ENCODE results near the gene GDPGP1. TPM values are rescaled to one million over a fixed set of nuclear protein-coding genes. Genes with fewer than 3 reads are reported as not detected.
A peak's percentile ranks its signal among the peaks of the same experiment; 100 is the strongest.

The GDPGP1 gene
- total and polyA plus RNA-seq, 2 of the 4 experiments (the other 2 are of a cell fraction): 2.3 to 4.1 TPM

GRCh38 chr15:90232941-90233386 is 1.0 kb upstream of the GDPGP1 start:
- H3K79me1 ChIP-seq (ENCODE audit: low read depth in 1 of 2, low read length in 2 of 2): peaks cover 19 to 45% of the 10 kb centered on the region in 2 experiments
- H3K9me1 ChIP-seq (ENCODE audit: insufficient read depth, low read length): peaks cover 18% of the 10 kb centered on the region
- TF ChIP-seq RAD21 (IDR thresholded peaks at IDR 0.05; ENCODE audit: low read length) (peak; percentile 48), CTCF (conservative IDR thresholded peaks at IDR 0.05; ENCODE audit: low read depth, low read length) (peak; percentile 40), CHD1 (IDR thresholded peaks at IDR 0.05; ENCODE audit: low read depth, low read length) (no peak)
- H4K8ac ChIP-seq (ENCODE audit: low read depth in 2 of 2, low read length in 2 of 2): peak overlapping the region in 1 of 2 experiments; percentile 74; a peak in 2 of 4 replicates
- H2BK120ac ChIP-seq (ENCODE audit: low read depth, low read length): no peak overlapping the region
- peak overlapping the region; percentile 84 for H3K4me3 ChIP-seq (ENCODE audit: insufficient read depth, low read depth, low read length)
- peak overlapping the region; percentile 13; the same call in 1 of the 2 replicates for H3K56ac ChIP-seq (ENCODE audit: extremely low read depth, insufficient read depth, low read length)
- H3K27ac ChIP-seq (ENCODE audit: insufficient read depth, low read length): peak overlapping the region; percentile 77
- no peak overlapping the region for H2BK15ac ChIP-seq (ENCODE audit: low read depth, low read length)
- peak overlapping the region; percentile 97 for H3K4me2 ChIP-seq (ENCODE audit: low read depth, low read length)
- H3K4me1 ChIP-seq (ENCODE audit: control insufficient read depth, insufficient read depth, low read length): peaks cover 4% of the 10 kb centered on the region
- H2BK5ac ChIP-seq (ENCODE audit: low read depth, low read length, poor library complexity, severe bottlenecking): no peak overlapping the region
- H3K23ac ChIP-seq (ENCODE audit: low read depth, low read length): peak overlapping the region; percentile 44
- peak overlapping the region; percentile 4; the same call in 1 of the 2 replicates for H4K91ac ChIP-seq (ENCODE audit: insufficient read depth, low read depth, low read length)
- peak overlapping the region; percentile 3; the same call in 1 of the 2 replicates for H2AK5ac ChIP-seq (ENCODE audit: low read depth, low read length)
- H3K18ac ChIP-seq (ENCODE audit: low read depth, low read length): no peak overlapping the region
- peak overlapping the region; percentile 86 for H2AK9ac ChIP-seq (replicated peaks; ENCODE audit: low read depth, low read length, poor library complexity)
- H3K4ac ChIP-seq (ENCODE audit: low read depth, low read length): peak overlapping the region; percentile 19; the same call in 1 of the 2 replicates
- H4K5ac ChIP-seq (ENCODE audit: low read depth, low read length): no peak overlapping the region
- H2AFZ ChIP-seq (replicated peaks; ENCODE audit: low read length, poor library complexity): peak overlapping the region; percentile 94
- POLR2A ChIA-PET (ENCODE audit: unreplicated experiment): interaction anchor here (0.7 kb wide), 1 partner anchor 80 kb away, joined by 9 read pairs; no protein-coding TSS in a partner anchor
- peaks cover 35% of the 10 kb centered on the region for H3K36me3 ChIP-seq (ENCODE audit: control insufficient read depth, insufficient read depth, low read length)
- no TSS peak for BruUV-seq (replicated peaks)
- dilution Hi-C loops (cut with HindIII; ENCODE audit: low sequenced_read_pairs, unreplicated experiment): no loop called here
- ATAC-seq (ENCODE audit: low read depth): no peak
- no peaks in the 10 kb centered on the region for H3K9me3 ChIP-seq (ENCODE audit: control insufficient read depth, insufficient read depth, low read length)
- H3K14ac ChIP-seq (replicated peaks; ENCODE audit: low read depth, low read length): peak overlapping the region; percentile 78
- H2BK20ac ChIP-seq (ENCODE audit: low read depth, low read length): no peak overlapping the region
- 42% methylated on average over 2 of the region's 9 CpGs; no CpG with 5 or more reads in 1 of the 2 experiments for WGBS, 2 experiments (ENCODE audit: extremely low coverage in 2 of 2, insufficient read length in 1 of 2)
- intact Hi-C loops (cut with micrococcal nuclease): loop anchor here (5.0 kb wide), 1 partner anchor 341 kb away; the partner anchor contains the start of gene AP3S2
- H3K9ac ChIP-seq (ENCODE audit: low read depth, low read length): peak overlapping the region; percentile 76
- no peaks in the 10 kb centered on the region for H3K27me3 ChIP-seq (ENCODE audit: control insufficient read depth, insufficient read depth, low read length)
- in situ Hi-C loops (cut with MboI; ENCODE audit: low sequenced_read_pairs): no loop called here
- peak; percentile 17 for DNase-seq
- CTCF ChIA-PET: interaction anchor here (1.0 to 2.4 kb wide), 2 partner anchors 11 to 83 kb away, joined by 3 to 11 read pairs; no protein-coding TSS in a partner anchor
- 0 out of 2 replicates have a peak, but pooled peaks cover 7% of the 10 kb centered on the region for H4K20me1 ChIP-seq (ENCODE audit: insufficient read depth, low read length)
